Motor neuron (in vitro differentiated cells): Measurements from ENCODE around the gene UBA1. TPM values are rescaled to one million over a fixed set of nuclear protein-coding genes. Genes with fewer than 3 reads are reported as not detected.

Experiments used
- ATAC-seq, 8 experiments: fragments of 200-7000 bp; cut with Tn5 transposase; replicated peaks in 6 of 8; 2 replicates each; pipeline ENCODE4 v1.8.0; 2021; ENCODE audit warnings: mild to moderate bottlenecking in 8 of 8, moderate library complexity in 8 of 8
- H3K27ac ChIP-seq, 2 donors: fragments of 250-450 bp; sonication (Bioruptor Pico); 2 replicates each; pipeline ENCODE4 v1.9.0; 2021; ENCODE audit warnings: antibody characterized with exemption in 2 of 2, mild to moderate bottlenecking in 2 of 2, moderate library complexity in 1 of 2
- H3K4me1 ChIP-seq, 2 donors: fragments of 250-450 bp; sonication (Bioruptor Pico); replicated peaks in 1 of 2; 2 replicates each; pipeline ENCODE4 v1.6.1; 2021; ENCODE audit warnings: antibody characterized with exemption in 2 of 2, mild to moderate bottlenecking in 2 of 2, moderate library complexity in 1 of 2
- H3K4me3 ChIP-seq, 5 donors: fragments of 250-450 bp; sonication (Bioruptor Pico); 2 replicates each; pipeline ENCODE4 v1.9.0; 2021; ENCODE audit warnings: antibody characterized with exemption in 5 of 5, mild to moderate bottlenecking in 5 of 5, moderate library complexity in 4 of 5
- WGBS, 10 experiments: fragments of 450-650 bp; shearing (Covaris generic); methylation state at CpG; one replicate each; pipeline ENCODE4 v1.0.0; 2022; 5-methylcytosine and 5-hydroxymethylcytosine counted together
- in situ Hi-C, 9 experiments: fragments of 400-800 bp; cut with MboI; loops; one replicate each; pipeline ENCODE4 v1.15.0; 2021; ENCODE audit warnings: low sequenced_read_pairs in 9 of 9, low pct_unique_long_range_greater_than_20kb in 2 of 9; ENCODE audit not compliant: unreplicated experiment in 9 of 9
- total RNA-seq, 8 experiments: library from RNA; unstranded; fragments of 300-600 nt; gene quantifications; 2 replicates each; pipeline versions ENCODE4 v1.2.3 to v1.2.4, GENCODE V29; 2022

UBA1 gene
- total RNA-seq, 8 experiments from 2014 or later = 134 to 421 (median 190) TPM

GRCh38 chrX:47212381-47213293, 19.0 kb downstream of the UBA1 start:
- in situ Hi-C loops = loop anchor here in 6 of 9 experiments (25.0 kb wide), 2 partner anchors 175 to 300 kb away; no protein-coding TSS in a partner anchor
- 20 to 100% (median 98%) methylated on average over 1 to 8 of the region's 12 CpGs; no CpG with 5 or more reads in 4 of the 10 experiments for WGBS, 10 experiments
- H3K27ac ChIP-seq = no peak overlapping the region

DNA sequence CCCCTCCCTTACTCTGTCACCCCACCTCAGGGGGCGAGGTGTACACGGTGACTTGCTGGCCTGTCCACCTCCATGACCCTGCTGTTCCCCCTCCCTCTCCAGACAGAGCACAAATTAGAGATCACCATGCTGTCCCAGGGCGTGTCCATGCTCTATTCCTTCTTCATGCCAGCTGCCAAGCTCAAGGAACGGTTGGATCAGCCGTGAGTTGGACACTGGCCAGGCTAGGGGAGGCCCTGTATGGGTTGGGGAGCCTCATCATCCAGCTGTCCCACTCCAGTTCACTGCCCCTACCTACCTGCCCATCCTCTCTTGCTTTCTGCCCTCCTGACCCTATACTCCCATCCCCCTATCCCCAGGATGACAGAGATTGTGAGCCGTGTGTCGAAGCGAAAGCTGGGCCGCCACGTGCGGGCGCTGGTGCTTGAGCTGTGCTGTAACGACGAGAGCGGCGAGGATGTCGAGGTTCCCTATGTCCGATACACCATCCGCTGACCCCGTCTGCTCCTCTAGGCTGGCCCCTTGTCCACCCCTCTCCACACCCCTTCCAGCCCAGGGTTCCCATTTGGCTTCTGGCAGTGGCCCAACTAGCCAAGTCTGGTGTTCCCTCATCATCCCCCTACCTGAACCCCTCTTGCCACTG, 20.9 kb downstream of the UBA1 start:
- in situ Hi-C loops = loop anchor here in 6 of 9 experiments (25.0 kb wide), 2 partner anchors 173 to 298 kb away; no protein-coding TSS in a partner anchor
- peaks cover 7 to 9% of the 10 kb centered on the region in 2 donors for H3K4me1 ChIP-seq
- H3K4me3 ChIP-seq = no peak overlapping the region
- ATAC-seq = no peak
- no peak overlapping the region for H3K27ac ChIP-seq
- WGBS, 10 experiments = 98% methylated on average over 11 of the region's 20 CpGs; no CpG with 5 or more reads in 9 of the 10 experiments

More at GRCh38 chrX:47212381-47213293, 19.0 kb downstream of the UBA1 start:
- Histone ChIP-seq H3K4me1 (peaks cover 7 to 9% of the 10 kb centered on the region in 2 donors), H3K4me3 (no peak overlapping the region)
- no peak for ATAC-seq

GRCh38 chrX:47215291-47215900, 21.8 kb downstream of the UBA1 start:
- ATAC-seq = no peak
- Histone ChIP-seq H3K4me1 (peaks cover 13 to 15% of the 10 kb centered on the region in 2 donors), H3K27ac (no peak overlapping the region), H3K4me3 (no peak overlapping the region)
- in situ Hi-C loops = loop anchor here in 6 of 9 experiments (25.0 kb wide), 2 partner anchors 172 to 297 kb away; no protein-coding TSS in a partner anchor
- 94% methylated on average over 12 of the region's 12 CpGs; no CpG with 5 or more reads in 9 of the 10 experiments for WGBS, 10 experiments

DNA sequence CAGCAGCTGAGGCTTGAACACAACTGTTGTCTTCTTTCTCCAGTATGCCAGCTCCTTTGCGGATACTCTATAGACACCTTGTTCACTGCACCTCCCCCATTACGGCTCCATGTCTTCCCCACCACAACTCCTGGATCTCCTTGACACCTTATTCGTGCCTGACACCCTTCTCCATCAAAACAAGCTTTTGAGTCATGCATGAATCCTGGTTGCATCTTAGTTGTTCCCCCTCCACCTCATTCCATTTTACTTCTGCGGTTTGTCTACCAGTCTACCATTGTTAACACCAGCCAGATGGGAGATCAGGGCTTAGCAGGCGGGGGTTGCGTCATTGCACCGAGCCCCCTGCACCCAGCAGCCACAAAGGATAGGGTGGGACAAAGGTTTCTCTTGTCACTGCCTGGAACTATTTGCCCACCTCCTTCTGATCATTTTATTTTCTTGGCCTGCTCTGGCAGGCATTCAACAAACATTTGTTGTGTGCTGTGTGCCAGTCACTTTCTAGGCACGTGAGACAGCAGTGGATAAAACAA, 22.8 kb downstream of the UBA1 start:
- H3K27ac ChIP-seq = peak overlapping the region; percentile 71 to 83
- peaks cover 16 to 19% of the 10 kb centered on the region in 2 donors for H3K4me1 ChIP-seq
- in situ Hi-C loops = loop anchor here in 6 of 9 experiments (25.0 kb wide), 2 partner anchors 171 to 296 kb away; no protein-coding TSS in a partner anchor
- no peak for ATAC-seq
- H3K4me3 ChIP-seq = no peak overlapping the region
- WGBS, 10 experiments = 82 to 100% (median 83%) methylated on average over 2 to 7 of the region's 8 CpGs; no CpG with 5 or more reads in 7 of the 10 experiments

GRCh38 chrX:47217121-47217851, 23.7 kb downstream of the UBA1 start:
- Histone ChIP-seq H3K4me1 (peaks cover 16 to 19% of the 10 kb centered on the region in 2 donors), H3K27ac (peak overlapping the region; percentile 71 to 83), H3K4me3 (peak overlapping the region; percentile 14 to 29 (median 21))
- peak; percentile 3 to 18 (median 12) for ATAC-seq
- 0 to 42% (median 11%) methylated on average over 1 to 10 of the region's 22 CpGs; no CpG with 5 or more reads in 5 of the 10 experiments for WGBS, 10 experiments
- in situ Hi-C loops = loop anchor here in 6 of 9 experiments (25.0 kb wide), 2 partner anchors 170 to 295 kb away; no protein-coding TSS in a partner anchor

DNA sequence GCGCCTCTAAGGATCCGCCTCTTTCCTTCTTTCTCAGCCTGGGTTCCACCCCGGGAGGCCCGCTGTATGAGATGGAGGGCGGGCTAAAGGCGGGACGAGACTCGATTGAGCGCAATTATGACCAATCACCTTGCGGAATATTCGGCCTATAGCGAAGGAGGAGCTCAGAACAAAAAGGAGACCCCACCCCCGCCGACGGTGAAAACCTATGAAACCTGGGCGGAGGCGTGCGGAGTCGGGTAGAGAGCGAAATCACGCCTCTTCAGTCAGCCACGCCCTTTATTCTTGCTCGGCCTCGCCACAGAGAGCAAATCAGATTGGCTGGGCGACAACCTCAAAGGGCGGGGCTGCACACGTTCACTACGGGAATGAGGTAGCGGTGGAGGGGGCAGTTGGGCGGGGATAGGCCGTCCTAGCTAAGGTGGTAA, 24.2 kb downstream of the UBA1 start:
- WGBS, 10 experiments = 0% methylated on average over 2 to 4 of the region's 31 CpGs; no CpG with 5 or more reads in 8 of the 10 experiments
- H3K4me3 ChIP-seq = peak overlapping the region; percentile 71 to 97 (median 80)
- in situ Hi-C loops = loop anchor here in 6 of 9 experiments (25.0 kb wide), 2 partner anchors 169 to 294 kb away; no protein-coding TSS in a partner anchor
- H3K27ac ChIP-seq = peak overlapping the region; percentile 99 to 100
- ATAC-seq = peak; percentile 61 to 89 (median 86)
- H3K4me1 ChIP-seq = peaks cover 16 to 19% of the 10 kb centered on the region in 2 donors

DNA sequence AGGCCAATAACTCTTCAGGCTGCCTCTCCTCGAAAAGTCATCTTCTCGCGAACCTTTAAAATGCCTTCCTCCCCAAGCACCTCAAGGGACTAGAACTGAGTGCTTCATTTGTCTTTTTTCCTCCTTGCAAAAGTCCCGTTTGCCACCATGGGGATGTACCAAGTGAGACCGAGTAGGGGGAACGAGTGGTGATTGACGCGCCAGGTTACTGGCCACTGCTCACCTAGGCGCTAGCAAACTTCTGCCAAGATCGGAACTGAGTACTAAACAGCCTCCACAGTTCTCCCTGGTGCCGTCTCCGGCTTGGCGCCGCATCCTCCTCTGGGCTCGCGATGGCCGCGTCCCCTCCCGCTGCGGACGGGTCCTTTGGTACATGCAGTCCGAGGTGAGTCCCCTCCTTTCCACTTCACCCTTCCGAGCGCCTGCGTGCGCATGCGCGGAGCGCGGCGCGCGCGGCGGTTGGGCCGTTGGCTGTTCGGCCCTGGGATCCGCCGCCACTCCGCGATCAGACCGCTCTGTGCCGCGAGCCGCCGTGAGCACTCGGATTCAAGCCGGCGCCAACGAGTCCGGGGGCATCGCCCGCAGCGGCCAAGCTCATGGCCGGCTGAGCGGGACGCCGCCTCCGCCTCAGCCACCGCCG, 24.8 kb downstream of the UBA1 start, which contains the start of gene CDK16:
Gene CDK16 (plus strand): TSS at position 402 of the 640 bp plus-strand sequence. CDS start 4,877 bp downstream, outside the sequence.
- peak; percentile 17 to 61 (median 46) for ATAC-seq

DNA sequence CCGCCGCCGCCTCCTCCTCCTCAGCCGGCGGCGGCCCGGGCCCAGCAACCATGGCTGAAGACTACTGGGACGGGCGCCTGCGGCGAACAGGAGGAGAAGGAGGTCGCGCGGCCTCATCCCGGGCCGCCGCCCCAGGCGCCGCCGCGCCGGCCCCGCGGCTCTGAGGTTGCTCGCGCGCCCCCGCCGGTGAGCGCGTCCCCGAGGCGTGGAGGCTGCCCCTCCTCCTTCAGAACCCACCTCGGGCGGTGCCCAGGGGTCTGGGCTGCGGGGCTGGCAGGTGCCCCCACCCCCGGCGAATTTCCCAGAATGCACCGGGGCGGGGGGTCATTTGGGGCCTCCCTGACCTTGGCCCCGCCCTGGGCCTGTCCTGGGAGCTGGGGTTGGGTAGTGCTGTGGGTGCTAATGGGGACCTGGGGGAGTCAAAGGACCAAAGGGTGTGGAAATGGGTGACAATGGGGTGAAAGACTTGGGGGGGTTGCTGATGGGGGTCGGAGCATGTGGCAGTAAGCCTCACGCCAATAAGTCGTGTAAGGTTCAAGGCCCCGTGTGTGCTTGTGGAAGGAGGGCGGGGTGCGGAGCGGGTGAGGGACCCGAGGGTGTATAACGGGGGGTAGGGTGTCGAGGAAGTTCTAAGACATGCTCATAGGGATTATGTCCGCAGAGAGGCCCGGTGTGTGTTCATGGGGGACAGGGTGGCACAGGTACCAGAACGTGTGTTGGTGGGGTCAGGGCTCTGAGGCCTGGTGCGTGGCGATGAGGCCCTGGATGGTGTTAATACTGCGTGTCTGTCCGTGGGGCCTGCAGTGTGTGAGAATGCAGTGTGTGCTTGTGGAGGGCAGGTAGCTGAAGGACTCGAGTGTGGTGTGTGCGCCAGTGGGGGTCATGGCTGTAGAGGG, 25.5 kb downstream of the UBA1 start:
- H3K4me3 ChIP-seq = peak overlapping the region; percentile 71 to 97 (median 80)
- WGBS, 10 experiments = no CpG with 5 or more reads among the region's 60 CpGs
- peaks cover 16 to 19% of the 10 kb centered on the region in 2 donors for H3K4me1 ChIP-seq
- ATAC-seq = peak in 6 of 8 experiments; percentile 0 to 17 (median 5)
- in situ Hi-C loops = loop anchor here in 6 of 9 experiments (25.0 kb wide), 2 partner anchors 168 to 293 kb away; no protein-coding TSS in a partner anchor
- peak overlapping the region; percentile 99 to 100 for H3K27ac ChIP-seq

More for the DNA sequence above, 24.8 kb downstream of the UBA1 start, which contains the start of gene CDK16:
- peaks cover 16 to 19% of the 10 kb centered on the region in 2 donors for H3K4me1 ChIP-seq
- WGBS, 10 experiments = 0% methylated on average over 5 to 6 of the region's 61 CpGs; no CpG with 5 or more reads in 8 of the 10 experiments
- in situ Hi-C loops = loop anchor here in 6 of 9 experiments (25.0 kb wide), 2 partner anchors 169 to 294 kb away; no protein-coding TSS in a partner anchor
- H3K27ac ChIP-seq = peak within 1 kb of the TSS; percentile 99 to 100
- H3K4me3 ChIP-seq = peak within 1 kb of the TSS; percentile 71 to 97 (median 80)

GRCh38 chrX:47221756-47222155, 28.1 kb downstream of the UBA1 start:
- no peak overlapping the region for H3K27ac ChIP-seq
- peaks cover 14 to 19% of the 10 kb centered on the region in 2 donors for H3K4me1 ChIP-seq
- no peak overlapping the region for H3K4me3 ChIP-seq
- WGBS, 10 experiments = 73% methylated on average over 3 of the region's 4 CpGs; no CpG with 5 or more reads in 9 of the 10 experiments
- in situ Hi-C loops = loop anchor here in 6 of 9 experiments (25.0 kb wide), 2 partner anchors 166 to 291 kb away; no protein-coding TSS in a partner anchor
- ATAC-seq = no peak

GRCh38 chrX:47222751-47223350, 29.2 kb downstream of the UBA1 start:
- H3K4me1 ChIP-seq = peaks cover 7 to 11% of the 10 kb centered on the region in 2 donors
- H3K4me3 ChIP-seq = no peak overlapping the region
- no peak overlapping the region for H3K27ac ChIP-seq
- in situ Hi-C loops = loop anchor here in 6 of 9 experiments (25.0 kb wide), 2 partner anchors 164 to 289 kb away; no protein-coding TSS in a partner anchor
- 100% methylated on average over 1 of the region's 10 CpGs; no CpG with 5 or more reads in 8 of the 10 experiments for WGBS, 10 experiments
- ATAC-seq = no peak
